ENCODE results near the gene TMEM184B. TPM values are rescaled to one million over a fixed set of nuclear protein-coding genes. Genes with fewer than 3 reads are reported as not detected.

Gene TMEM184B
- total RNA-seq, 1 experiment from 2014 or later, result 5.1 TPM

DNA sequence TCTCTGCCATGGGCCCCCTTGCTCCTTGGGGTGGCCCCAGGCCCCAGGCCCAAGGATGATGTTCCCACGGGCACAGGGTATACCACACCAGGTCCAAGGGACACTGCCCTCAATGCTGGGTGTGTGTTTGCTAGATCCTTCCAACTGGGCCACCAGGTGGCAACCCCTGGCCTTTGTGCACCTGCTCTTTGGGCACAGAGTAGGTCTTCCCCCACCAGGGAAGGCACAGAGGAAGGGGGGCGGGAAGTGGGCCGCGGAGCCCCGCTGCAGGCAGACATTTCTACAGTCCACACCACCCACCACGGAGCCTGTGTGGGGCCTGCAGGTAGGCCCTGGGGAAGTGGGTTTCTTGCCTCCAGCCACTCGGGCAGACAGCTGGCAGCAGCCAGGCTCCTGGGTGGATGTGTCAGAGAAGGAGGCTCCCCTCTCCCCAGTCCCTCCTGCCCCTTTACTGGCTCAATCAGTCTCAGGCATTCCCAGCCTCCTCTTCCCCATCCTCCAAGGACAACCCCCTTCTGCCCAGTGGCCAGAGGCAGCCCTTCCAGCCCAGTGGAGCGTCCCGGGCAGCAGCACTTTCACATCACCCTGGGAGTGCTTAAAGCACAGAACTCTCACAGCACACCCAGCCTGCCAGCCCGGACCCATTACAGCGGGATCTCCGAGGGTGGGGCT, 49.4 kb downstream of the TMEM184B start:
- Histone ChIP-seq H3K4me3 (ENCODE audit: low read length) (no peak overlapping the region), H3K4me1 (ENCODE audit: low read length) (no peaks in the 10 kb centered on the region), H3K4me2 (ENCODE audit: low read depth, low read length, poor library complexity, severe bottlenecking) (no peak overlapping the region), H3K36me3 (ENCODE audit: insufficient read depth, low read length) (no peaks in the 10 kb centered on the region), H4K20me1 (ENCODE audit: insufficient read depth, low read depth, low read length) (no peaks in the 10 kb centered on the region), H3K9me3 (ENCODE audit: low read length) (no peaks in the 10 kb centered on the region), H3K9me2 (replicated peaks; ENCODE audit: insufficient read depth, low read length) (no peaks in the 10 kb centered on the region), H2AFZ (ENCODE audit: low read length) (no peak overlapping the region), H3K27me3 (ENCODE audit: low read length) (no peaks in the 10 kb centered on the region), H3K27ac (ENCODE audit: low read length) (no peak overlapping the region), H3K79me2 (ENCODE audit: low read length) (no peaks in the 10 kb centered on the region), H3K9ac (ENCODE audit: low read length) (no peak overlapping the region)
- no peak for DNase-seq

DNA sequence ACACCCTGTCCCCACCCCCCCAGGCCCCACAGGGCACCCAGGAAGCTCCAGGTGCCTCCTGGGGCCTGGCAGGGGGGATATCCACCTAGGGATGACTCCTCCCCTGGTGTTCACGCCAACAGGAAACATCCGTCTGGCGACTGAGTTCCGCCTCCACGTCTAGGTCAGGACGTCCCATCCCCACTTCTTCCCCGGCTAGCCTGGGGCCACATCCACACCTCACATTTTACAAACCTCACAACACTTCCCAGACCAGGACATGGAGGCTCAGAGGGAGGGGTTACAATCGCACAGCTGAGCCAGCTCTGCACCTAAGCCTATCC, 50.1 kb downstream of the TMEM184B start:
- Histone ChIP-seq H3K9ac (ENCODE audit: low read length) (no peak overlapping the region), H3K27me3 (ENCODE audit: low read length) (no peaks in the 10 kb centered on the region), H2AFZ (ENCODE audit: low read length) (no peak overlapping the region), H3K79me2 (ENCODE audit: low read length) (no peaks in the 10 kb centered on the region), H3K9me2 (replicated peaks; ENCODE audit: insufficient read depth, low read length) (no peaks in the 10 kb centered on the region), H3K4me3 (ENCODE audit: low read length) (no peak overlapping the region), H4K20me1 (ENCODE audit: insufficient read depth, low read depth, low read length) (no peaks in the 10 kb centered on the region), H3K27ac (ENCODE audit: low read length) (no peak overlapping the region), H3K4me2 (ENCODE audit: low read depth, low read length, poor library complexity, severe bottlenecking) (no peak overlapping the region), H3K36me3 (ENCODE audit: insufficient read depth, low read length) (no peaks in the 10 kb centered on the region), H3K9me3 (ENCODE audit: low read length) (no peaks in the 10 kb centered on the region), H3K4me1 (ENCODE audit: low read length) (no peaks in the 10 kb centered on the region)
- no peak for DNase-seq

DNA sequence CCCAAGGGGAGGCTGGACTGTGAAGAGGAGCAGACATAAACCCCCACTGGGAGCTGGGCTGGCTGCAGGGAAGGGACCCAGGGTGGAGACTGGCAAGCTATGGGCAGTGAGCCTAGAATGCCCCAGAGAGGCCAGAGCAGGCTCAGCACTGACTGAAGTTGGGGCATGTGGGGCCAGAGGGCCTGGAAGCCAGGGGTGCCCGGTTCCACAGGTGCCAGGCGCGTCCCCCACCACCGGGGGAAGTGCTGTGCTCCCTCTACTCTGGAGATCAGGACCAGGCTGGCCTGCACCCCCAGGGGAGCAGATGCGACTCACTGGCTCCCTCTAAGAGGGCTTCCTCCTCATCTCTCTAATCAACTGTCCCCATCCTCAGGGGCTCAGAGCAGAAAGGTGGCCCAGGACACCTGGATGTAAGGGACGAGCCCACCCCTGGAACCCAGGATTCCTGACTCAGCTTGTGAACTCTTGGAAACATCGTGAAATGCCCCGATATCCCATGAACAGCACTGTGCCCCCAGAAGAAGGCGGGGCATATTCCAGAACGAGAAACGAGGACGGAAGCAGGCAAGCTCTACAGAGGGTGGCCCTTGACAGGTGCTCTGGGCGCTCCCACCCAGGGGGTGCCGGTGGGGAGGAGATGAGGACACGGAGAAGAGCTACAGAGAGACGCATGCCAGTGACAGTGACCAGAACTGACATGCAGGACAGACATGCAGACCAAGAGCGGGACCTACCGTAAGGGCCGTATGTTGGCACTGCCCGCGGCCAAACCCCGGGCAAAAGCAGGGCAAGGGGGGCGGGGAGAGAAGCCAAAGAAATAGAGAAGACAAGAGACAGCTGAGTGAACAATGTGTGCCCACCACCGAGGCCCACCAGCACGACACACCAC, 50.7 kb downstream of the TMEM184B start:
- Histone ChIP-seq H3K27me3 (ENCODE audit: low read length) (no peaks in the 10 kb centered on the region), H3K4me1 (ENCODE audit: low read length) (no peaks in the 10 kb centered on the region), H3K9me2 (replicated peaks; ENCODE audit: insufficient read depth, low read length) (no peaks in the 10 kb centered on the region), H4K20me1 (ENCODE audit: insufficient read depth, low read depth, low read length) (no peaks in the 10 kb centered on the region), H3K36me3 (ENCODE audit: insufficient read depth, low read length) (no peaks in the 10 kb centered on the region), H2AFZ (ENCODE audit: low read length) (no peak overlapping the region), H3K4me2 (ENCODE audit: low read depth, low read length, poor library complexity, severe bottlenecking) (no peak overlapping the region), H3K79me2 (ENCODE audit: low read length) (no peaks in the 10 kb centered on the region), H3K27ac (ENCODE audit: low read length) (no peak overlapping the region), H3K9me3 (ENCODE audit: low read length) (no peaks in the 10 kb centered on the region), H3K4me3 (ENCODE audit: low read length) (no peak overlapping the region), H3K9ac (ENCODE audit: low read length) (no peak overlapping the region)
- no peak for DNase-seq

DNA sequence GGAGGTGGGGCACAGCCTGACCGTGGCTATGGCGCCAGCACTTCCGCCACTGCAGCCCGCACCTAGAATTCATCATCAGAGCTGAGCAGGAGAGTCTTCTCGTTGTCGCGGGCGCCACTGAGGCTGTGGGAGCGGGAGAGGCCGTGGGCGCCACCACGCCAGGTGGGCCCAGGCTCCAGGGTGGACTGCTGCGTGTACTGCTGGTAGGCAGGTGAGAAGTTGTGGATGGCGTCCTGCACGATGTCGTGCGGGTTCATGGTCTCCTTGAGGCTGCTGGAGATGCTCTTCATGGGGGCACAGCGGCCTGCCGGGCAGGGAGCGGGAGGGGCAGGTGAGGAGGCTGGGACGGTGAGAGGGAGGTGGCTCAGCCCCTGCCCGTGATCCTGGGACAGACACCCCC, 51.4 kb downstream of the TMEM184B start:
- Histone ChIP-seq H3K4me3 (ENCODE audit: low read length) (no peak overlapping the region), H4K20me1 (ENCODE audit: insufficient read depth, low read depth, low read length) (no peaks in the 10 kb centered on the region), H3K79me2 (ENCODE audit: low read length) (no peaks in the 10 kb centered on the region), H2AFZ (ENCODE audit: low read length) (no peak overlapping the region), H3K36me3 (ENCODE audit: insufficient read depth, low read length) (no peaks in the 10 kb centered on the region), H3K9me3 (ENCODE audit: low read length) (no peaks in the 10 kb centered on the region), H3K9ac (ENCODE audit: low read length) (no peak overlapping the region), H3K27ac (ENCODE audit: low read length) (no peak overlapping the region), H3K4me1 (ENCODE audit: low read length) (no peaks in the 10 kb centered on the region), H3K27me3 (ENCODE audit: low read length) (no peaks in the 10 kb centered on the region), H3K9me2 (replicated peaks; ENCODE audit: insufficient read depth, low read length) (no peaks in the 10 kb centered on the region), H3K4me2 (ENCODE audit: low read depth, low read length, poor library complexity, severe bottlenecking) (no peak overlapping the region)
- DNase-seq, result no peak

DNA sequence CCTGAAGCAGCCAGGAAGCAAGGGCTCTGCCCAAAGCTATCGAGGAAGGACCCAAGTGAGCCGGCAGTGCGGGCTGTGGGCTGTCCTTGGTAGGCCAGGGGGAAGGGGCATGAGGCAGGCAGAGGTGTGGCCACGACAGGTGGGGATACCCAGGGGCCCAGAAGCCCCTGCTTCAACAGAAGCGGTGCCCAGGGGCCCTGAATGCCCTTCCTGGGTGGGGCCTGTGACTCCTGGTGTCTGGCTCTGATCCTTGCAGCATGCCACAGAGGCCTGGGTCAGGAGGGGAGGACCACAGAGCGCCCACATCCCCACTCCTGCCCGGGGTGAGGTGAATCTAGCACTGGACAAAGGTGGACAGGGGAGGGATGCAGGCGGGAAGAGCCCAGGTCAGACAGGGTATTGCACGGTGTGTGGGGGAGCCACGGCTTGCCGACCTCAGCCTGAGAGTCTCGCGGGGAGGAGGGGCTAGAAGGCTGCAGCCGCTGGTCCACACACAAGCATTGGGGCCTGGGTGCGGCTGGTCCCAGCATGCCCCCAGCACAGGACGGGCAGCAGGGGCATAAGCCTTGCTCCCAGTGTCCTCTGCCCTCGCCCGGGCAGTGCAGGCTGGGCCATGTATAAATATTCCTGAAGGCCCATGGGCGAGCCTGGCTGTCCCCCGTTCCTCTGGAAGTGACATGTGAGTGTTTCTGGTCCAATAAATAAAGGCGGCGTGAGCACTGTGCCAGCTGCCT, 52.0 kb downstream of the TMEM184B start:
- Histone ChIP-seq H3K27me3 (ENCODE audit: low read length) (no peaks in the 10 kb centered on the region), H4K20me1 (ENCODE audit: insufficient read depth, low read depth, low read length) (no peaks in the 10 kb centered on the region), H3K27ac (ENCODE audit: low read length) (no peak overlapping the region), H3K9ac (ENCODE audit: low read length) (no peak overlapping the region), H3K4me3 (ENCODE audit: low read length) (no peak overlapping the region), H3K9me2 (replicated peaks; ENCODE audit: insufficient read depth, low read length) (no peaks in the 10 kb centered on the region), H3K79me2 (ENCODE audit: low read length) (no peaks in the 10 kb centered on the region), H2AFZ (ENCODE audit: low read length) (no peak overlapping the region), H3K36me3 (ENCODE audit: insufficient read depth, low read length) (no peaks in the 10 kb centered on the region), H3K4me2 (ENCODE audit: low read depth, low read length, poor library complexity, severe bottlenecking) (no peak overlapping the region), H3K4me1 (ENCODE audit: low read length) (no peaks in the 10 kb centered on the region), H3K9me3 (ENCODE audit: low read length) (no peaks in the 10 kb centered on the region)
- DNase-seq, result no peak

DNA sequence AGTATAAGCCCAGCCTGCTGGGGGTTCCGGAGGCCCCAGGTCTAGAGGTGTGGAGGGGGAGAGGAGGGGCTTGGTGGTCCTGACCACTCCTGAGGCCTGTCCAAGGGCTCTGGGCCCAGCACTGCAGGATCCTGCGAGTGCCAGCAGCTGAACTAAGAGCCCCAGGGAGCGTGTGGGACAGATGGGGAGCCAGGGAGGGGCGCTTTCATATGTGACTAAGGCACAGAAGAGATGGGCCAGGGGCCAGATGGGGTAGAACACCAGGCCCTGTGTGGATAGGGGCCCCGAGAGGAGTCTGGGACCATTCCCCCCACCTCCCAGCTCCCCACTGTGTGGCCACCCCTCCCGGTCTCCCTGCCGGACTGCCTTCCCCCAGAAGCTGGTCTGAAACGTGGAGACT, 52.6 kb downstream of the TMEM184B start:
- Histone ChIP-seq H4K20me1 (ENCODE audit: insufficient read depth, low read depth, low read length) (no peaks in the 10 kb centered on the region), H3K36me3 (ENCODE audit: insufficient read depth, low read length) (no peaks in the 10 kb centered on the region), H3K9me2 (replicated peaks; ENCODE audit: insufficient read depth, low read length) (no peaks in the 10 kb centered on the region), H3K4me3 (ENCODE audit: low read length) (no peak overlapping the region), H3K9me3 (ENCODE audit: low read length) (no peaks in the 10 kb centered on the region), H2AFZ (ENCODE audit: low read length) (no peak overlapping the region), H3K27ac (ENCODE audit: low read length) (no peak overlapping the region), H3K9ac (ENCODE audit: low read length) (no peak overlapping the region), H3K4me2 (ENCODE audit: low read depth, low read length, poor library complexity, severe bottlenecking) (no peak overlapping the region), H3K4me1 (ENCODE audit: low read length) (no peaks in the 10 kb centered on the region), H3K79me2 (ENCODE audit: low read length) (no peaks in the 10 kb centered on the region), H3K27me3 (ENCODE audit: low read length) (no peaks in the 10 kb centered on the region)
- no peak for DNase-seq

DNA sequence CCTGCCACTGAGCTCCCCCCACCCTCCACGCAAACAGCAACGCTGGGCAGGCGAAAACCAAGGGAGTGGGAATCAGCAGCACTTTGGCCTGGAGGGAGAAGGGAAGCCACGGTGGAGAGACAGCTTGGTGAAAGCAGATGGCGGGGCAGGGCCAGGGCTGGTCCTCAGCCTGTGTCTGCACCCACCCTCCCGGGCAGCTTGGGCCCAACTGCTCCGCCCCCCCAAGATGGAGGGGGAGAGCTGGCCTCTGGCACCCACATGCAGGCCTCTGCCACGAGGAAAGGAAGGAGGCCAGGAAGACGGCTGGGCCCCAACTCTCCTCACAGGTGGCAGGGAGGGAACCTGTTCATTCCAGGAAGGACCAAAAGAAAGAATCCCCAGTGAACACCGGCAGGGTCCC, 53.2 kb downstream of the TMEM184B start:
- no peaks in the 10 kb centered on the region for H3K27me3 ChIP-seq (ENCODE audit: low read length)
- H3K9me3 ChIP-seq (ENCODE audit: low read length), result no peaks in the 10 kb centered on the region
- H3K4me2 ChIP-seq (ENCODE audit: low read depth, low read length, poor library complexity, severe bottlenecking), result no peak overlapping the region
- no peak overlapping the region for H3K27ac ChIP-seq (ENCODE audit: low read length)
- no peak for DNase-seq
- no peaks in the 10 kb centered on the region for H3K9me2 ChIP-seq (replicated peaks; ENCODE audit: insufficient read depth, low read length)
- H2AFZ ChIP-seq (ENCODE audit: low read length), result no peak overlapping the region
- no peaks in the 10 kb centered on the region for H3K36me3 ChIP-seq (ENCODE audit: insufficient read depth, low read length)
- H3K4me1 ChIP-seq (ENCODE audit: low read length), result no peaks in the 10 kb centered on the region
- no peak overlapping the region for H3K4me3 ChIP-seq (ENCODE audit: low read length)
- no peak overlapping the region for H3K9ac ChIP-seq (ENCODE audit: low read length)
- H3K79me2 ChIP-seq (ENCODE audit: low read length), result no peaks in the 10 kb centered on the region
- no peaks in the 10 kb centered on the region for H4K20me1 ChIP-seq (ENCODE audit: insufficient read depth, low read depth, low read length)

All from Karpas-422 (cell line).